ENCODE measurements around the gene ABCA4. TPM values are rescaled to one million over a fixed set of nuclear protein-coding genes. Genes with fewer than 3 reads are reported as not detected.
"Not testable (repeated sequence)": the region's sequence is repeated elsewhere in the genome, so short reads cannot be mapped to it uniquely, and the experiment has no call there.

Gene ABCA4
- total RNA-seq, 2 donors from 2014 or later = under 0.01 TPM

- no peak for DNase-seq
- 72 to 78% methylated on average over 10 of the region's 10 CpGs for WGBS, 2 donors
- Histone ChIP-seq H3K4me1 (no peaks in the 10 kb centered on the region), H3K9me3 (no peaks in the 10 kb centered on the region), H3K27ac (no peak overlapping the region), H3K36me3 (replicated peaks in 1 of 2; ENCODE audit: insufficient read depth in 1 of 2, low read depth in 2 of 2) (no peaks in the 10 kb centered on the region), H3K4me3 (no peak overlapping the region), H3K27me3 (no peaks in the 10 kb centered on the region)
- intact Hi-C loops (cut with DNase I) = no loop called here
- no peak for ATAC-seq
- no peak for TF ChIP-seq CTCF (IDR thresholded peaks at IDR 0.05)
- TF ChIP-seq POLR2A (IDR thresholded peaks at IDR 0.05) = no peak
These were observed 128.0 kb downstream of the ABCA4 start for GRCh38 chr1:93992954-93993353.

DNA sequence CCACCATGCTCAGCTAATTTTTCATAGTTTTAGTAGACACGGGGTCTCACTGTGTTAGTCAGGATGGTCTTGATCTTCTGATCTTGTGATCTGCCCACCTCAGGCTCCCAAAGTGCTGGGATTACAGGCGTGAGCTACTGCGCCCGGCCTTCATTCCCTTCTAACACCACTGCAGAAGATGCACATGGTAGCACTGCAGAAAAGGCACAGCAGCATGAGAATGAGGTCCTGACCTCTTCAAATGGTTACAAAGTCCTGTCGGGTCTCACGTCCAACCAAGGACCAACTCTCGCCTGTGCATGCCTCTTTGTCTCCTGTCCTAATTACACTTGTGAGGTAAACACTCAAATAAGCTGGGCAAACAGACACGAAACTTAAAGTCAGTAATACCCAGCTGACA lies 128.8 kb downstream of the ABCA4 start:
- no peaks in the 10 kb centered on the region for H3K9me3 ChIP-seq
- no peaks in the 10 kb centered on the region for H3K4me1 ChIP-seq
- WGBS, 2 donors = 64 to 77% methylated on average over 8 of the region's 8 CpGs
- no peak for DNase-seq
- intact Hi-C loops (cut with DNase I) = no loop called here
- no peak overlapping the region for H3K4me3 ChIP-seq
- ATAC-seq = no peak
- TF ChIP-seq CTCF (IDR thresholded peaks at IDR 0.05) (no peak), POLR2A (IDR thresholded peaks at IDR 0.05) (no peak)
- no peaks in the 10 kb centered on the region for H3K27me3 ChIP-seq
- no peaks in the 10 kb centered on the region for H3K36me3 ChIP-seq (replicated peaks in 1 of 2; ENCODE audit: insufficient read depth in 1 of 2, low read depth in 2 of 2)
- H3K27ac ChIP-seq = no peak overlapping the region

DNA sequence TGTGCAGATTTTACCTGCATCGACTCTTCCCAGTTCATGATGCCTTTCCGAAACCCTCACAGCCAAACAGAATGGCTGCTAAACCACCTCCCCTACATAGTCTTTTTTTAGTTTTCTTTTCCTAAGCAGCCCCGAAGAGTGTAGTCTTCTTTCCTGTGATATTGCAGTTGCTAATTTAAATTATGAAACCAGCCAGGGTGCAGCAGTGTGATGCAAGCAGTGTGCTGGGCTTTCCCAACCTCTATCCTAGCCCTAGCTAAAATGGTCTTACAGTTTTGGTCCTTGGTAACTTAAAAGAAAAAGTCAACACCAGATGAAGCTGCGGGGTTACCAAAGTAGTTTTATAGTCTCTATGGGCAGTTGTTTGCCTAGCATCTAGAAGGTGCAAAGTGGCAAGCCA lies 129.7 kb downstream of the ABCA4 start:
- no peak overlapping the region for H3K27ac ChIP-seq
- H3K36me3 ChIP-seq (replicated peaks in 1 of 2; ENCODE audit: insufficient read depth in 1 of 2, low read depth in 2 of 2) = no peaks in the 10 kb centered on the region
- H3K4me3 ChIP-seq = no peak overlapping the region
- no peak for TF ChIP-seq CTCF (IDR thresholded peaks at IDR 0.05)
- TF ChIP-seq POLR2A (IDR thresholded peaks at IDR 0.05) = no peak
- ATAC-seq (no peak), DNase-seq (no peak)
- 72 to 86% methylated on average over 4 of the region's 4 CpGs for WGBS, 2 donors
- no peaks in the 10 kb centered on the region for H3K9me3 ChIP-seq
- H3K4me1 ChIP-seq = no peaks in the 10 kb centered on the region
- no peaks in the 10 kb centered on the region for H3K27me3 ChIP-seq
- intact Hi-C loops (cut with DNase I) = no loop called here

- H3K4me1 ChIP-seq; DNase-seq; H3K27ac ChIP-seq; H3K27me3 ChIP-seq; intact Hi-C loops (cut with DNase I); ATAC-seq; H3K4me3 ChIP-seq; H3K9me3 ChIP-seq; H3K36me3 ChIP-seq (replicated peaks in 1 of 2; ENCODE audit: insufficient read depth in 1 of 2, low read depth in 2 of 2): not testable (repeated sequence)
- WGBS, 2 donors = 62 to 72% methylated on average over 3 of the region's 3 CpGs
These were observed 130.5 kb downstream of the ABCA4 start for GRCh38 chr1:93990477-93990876.

DNA sequence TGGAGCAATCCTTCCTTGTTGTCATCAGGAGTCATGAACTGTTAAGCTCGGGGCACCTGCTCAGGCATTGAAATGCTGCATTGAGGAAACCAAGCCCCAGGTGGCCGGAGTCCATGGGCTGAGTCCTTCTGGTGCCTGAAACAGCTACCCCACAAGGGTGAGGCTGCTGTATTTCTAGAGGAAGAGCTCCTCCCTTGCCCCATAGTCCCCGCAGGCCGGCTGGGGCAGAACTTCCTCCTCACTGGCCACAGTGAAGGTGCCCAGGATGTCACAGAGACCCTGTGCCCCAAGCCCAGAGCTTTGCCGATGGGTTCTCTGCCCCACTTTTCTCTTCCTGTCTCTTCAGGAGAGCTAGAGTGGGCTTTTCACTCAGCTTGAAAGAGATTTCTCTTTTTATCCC lies 130.9 kb downstream of the ABCA4 start:
- intact Hi-C loops (cut with DNase I) = no loop called here
- Histone ChIP-seq H3K27ac (no peak overlapping the region), H3K27me3 (no peaks in the 10 kb centered on the region), H3K4me3 (no peak overlapping the region), H3K36me3 (replicated peaks in 1 of 2; ENCODE audit: insufficient read depth in 1 of 2, low read depth in 2 of 2) (no peaks in the 10 kb centered on the region), H3K9me3 (no peaks in the 10 kb centered on the region), H3K4me1 (no peaks in the 10 kb centered on the region)
- DNase-seq = no peak
- WGBS, 2 donors = 72 to 80% methylated on average over 5 of the region's 5 CpGs
- no peak for ATAC-seq
- TF ChIP-seq CTCF (IDR thresholded peaks at IDR 0.05) (no peak), POLR2A (IDR thresholded peaks at IDR 0.05) (no peak)
